A549 (cell line): Measurements from ENCODE around the gene LCAT. TPM values are rescaled to one million over a fixed set of nuclear protein-coding genes. Genes with fewer than 3 reads are reported as not detected.
"Not testable (repeated sequence)": the region's sequence is repeated elsewhere in the genome, so short reads cannot be mapped to it uniquely, and the experiment has no call there.

Source experiments
- ATAC-seq, 2 experiments: fragments of 200-7000 bp in 1 of 2; fragments of >200 bp in 1 of 2; cut with Nextera tagmentation in 1 of 2; cut with Tn5 transposase in 1 of 2; 3 replicates each; pipeline versions ENCODE4 v1.8.0 to v1.9.1; 2018 to 2020; ENCODE audit warnings: mild to moderate bottlenecking in 1 of 2, moderate library complexity in 1 of 2
- CTCF ChIA-PET: fragments of 300-600 bp; sonication (Branson Sonifier 250); formaldehyde crosslinking; extraction: SDS; loops from one replicate; lab custom pipeline; 2021; ENCODE audit warnings: antibody characterized with exemption, inconsistent platforms; lab: Yijun Ruan, JAX
- POLR2A ChIA-PET: fragments of 350-600 bp; formaldehyde crosslinking; extraction: SDS; loops from one replicate; lab custom pipeline; 2021; ENCODE audit warnings: antibody characterized with exemption, inconsistent platforms; lab: Yijun Ruan, JAX
- DNase-seq, 2 experiments: peaks; one replicate each; pipeline versions ENCODE4 v3.0.0 to v3.0.0-alpha.2; 2011 to 2016; ENCODE audit warnings: low read depth in 1 of 2, low spot score in 1 of 2
- FAIRE-seq: peaks from 2 replicates; lab custom pipeline; 2011; peaks lifted over from hg19 to GRCh38; lab: Jason Lieb, UNC
- H3K27ac ChIP-seq, 2 experiments: fragments of >200 bp; sonication (Bioruptor Twin); formaldehyde crosslinking; 3 replicates each; pipeline ENCODE4 v1.5.1; 2016 to 2017
- H3K4me1 ChIP-seq: fragments of >200 bp; sonication (Bioruptor Twin); formaldehyde crosslinking; 3 replicates; pipeline ENCODE4 v1.6.1; 2016
- H3K4me2 ChIP-seq: fragments of >200 bp; sonication (Bioruptor Twin); formaldehyde crosslinking; 3 replicates; pipeline ENCODE4 v1.6.1; 2016
- H3K4me3 ChIP-seq: fragments of >200 bp; sonication (Bioruptor Twin); formaldehyde crosslinking; 3 replicates; pipeline ENCODE4 v1.5.1; 2016
- H3K9me3 ChIP-seq: fragments of >200 bp; sonication (Bioruptor Twin); formaldehyde crosslinking; 3 replicates; pipeline ENCODE4 v1.6.1; 2016
- CHD4 ChIP-seq: fragments of 200-600 bp; sonication (generic); IDR thresholded peaks from 2 replicates; pipeline ENCODE4 v1.6.1; 2016; ENCODE audit warnings: antibody characterized with exemption, mild to moderate bottlenecking, borderline replicate concordance
- CTCF ChIP-seq: fragments of >200 bp; sonication (Bioruptor Twin); formaldehyde crosslinking; IDR thresholded peaks from 3 replicates; pipeline ENCODE4 v1.5.1; 2016
- EHMT2 ChIP-seq: fragments of 200-600 bp; sonication (generic); IDR thresholded peaks from 2 replicates; pipeline ENCODE4 v1.6.1; 2016; ENCODE audit warnings: antibody characterized with exemption, low read depth, mild to moderate bottlenecking, moderate library complexity
- EP300 ChIP-seq, 2 experiments: fragments of >200 bp; sonication (Bioruptor Twin); formaldehyde crosslinking; IDR thresholded peaks; 2 replicates in 1 of 2; 3 replicates in 1 of 2; pipeline ENCODE4 v1.6.1; 2016 to 2017
- FOSL2 ChIP-seq, 2 experiments: fragments of 450-650 bp in 1 of 2; fragments of >200 bp in 1 of 2; sonication (Bioruptor Twin) in 1 of 2; formaldehyde crosslinking; IDR thresholded peaks; 2 replicates each; pipeline versions ENCODE4 v1.5.0 to v1.6.1; 2016 to 2020; ENCODE audit warnings: mild to moderate bottlenecking in 1 of 2, moderate library complexity in 1 of 2
- HDAC2 ChIP-seq: fragments of 200-600 bp; sonication (generic); IDR thresholded peaks from 2 replicates; pipeline ENCODE4 v1.6.1; 2016
- HOXA7 ChIP-seq: fragments of 250-450 bp; sonication (Bioruptor Pico); IDR thresholded peaks from 2 replicates; pipeline ENCODE4 v1.5.0; 2020; ENCODE audit warnings: mild to moderate bottlenecking, moderate library complexity
- JUNB ChIP-seq: fragments of >200 bp; sonication (Bioruptor Twin); formaldehyde crosslinking; IDR thresholded peaks from 2 replicates; pipeline ENCODE4 v1.6.1; 2016
- KDM5A ChIP-seq: fragments of 200-600 bp; sonication (generic); IDR thresholded peaks from 2 replicates; pipeline ENCODE4 v1.6.1; 2016; ENCODE audit warnings: antibody characterized with exemption, mild to moderate bottlenecking
- MAFK ChIP-seq: fragments of 450-650 bp; IDR thresholded peaks from 2 replicates; pipeline ENCODE4 v1.6.1; 2014; ENCODE audit not compliant: partially characterized antibody
- MAZ ChIP-seq: fragments of 150-350 bp; IDR thresholded peaks from 2 replicates; pipeline ENCODE4 v1.6.1; 2014; ENCODE audit warnings: antibody characterized with exemption, low read depth, low read length, borderline replicate concordance
- NR3C1 ChIP-seq: fragments of >200 bp; sonication (Bioruptor Twin); formaldehyde crosslinking; IDR thresholded peaks from 3 replicates; pipeline ENCODE4 v1.6.1; 2017
- RAD21 ChIP-seq, 2 experiments: fragments of >200 bp in 1 of 2; sonication (Bioruptor Twin) in 1 of 2; formaldehyde crosslinking in 1 of 2; IDR thresholded peaks in 1 of 2; conservative IDR thresholded peaks in 1 of 2; 2 replicates in 1 of 2; 3 replicates in 1 of 2; pipeline ENCODE4 v1.6.1; 2012 to 2018; ENCODE audit warnings: inconsistent platforms in 1 of 2
- REST ChIP-seq: fragments of 200-600 bp; sonication (generic); IDR thresholded peaks from 2 replicates; pipeline ENCODE4 v1.6.1; 2016; ENCODE audit warnings: antibody characterized with exemption, mild to moderate bottlenecking, moderate library complexity
- RFX5 ChIP-seq: fragments of 450-650 bp; IDR thresholded peaks from 2 replicates; pipeline ENCODE4 v1.7.1; 2014; ENCODE audit warnings: antibody characterized with exemption, mild to moderate bottlenecking, moderate library complexity
- WGBS: methylation state at CpG from one replicate; pipeline ENCODE4 v1.1.6; 2017; ENCODE audit errors: missing lambda C conversion rate; 5-methylcytosine and 5-hydroxymethylcytosine counted together
- polyA plus RNA-seq, 4 experiments: library from polyadenylated mRNA; depleted of rRNA in 3 of 4; stranded (reverse); fragments of >200 nt; fragmentation: RNase III in 1 of 4; extraction: RNeasy Plus Mini Kit Qiagen cat#74134 plus additional on column Dnase treatment in 1 of 4; gene quantifications; 2 replicates in 3 of 4; 3 replicates in 1 of 4; pipeline ENCODE4 v1.2.3, GENCODE V29; 2011 to 2017
- TF ChIP-seq, protein P1 (sequence below): fragments of 450-650 bp; IDR thresholded peaks from 2 replicates; pipeline ENCODE4 v1.6.1; 2014; ENCODE audit warnings: antibody characterized with exemption

LCAT gene
- polyA plus RNA-seq, 2 of the 4 experiments (the other 2 are of a cell fraction): 1.7 to 8.4 TPM

DNA sequence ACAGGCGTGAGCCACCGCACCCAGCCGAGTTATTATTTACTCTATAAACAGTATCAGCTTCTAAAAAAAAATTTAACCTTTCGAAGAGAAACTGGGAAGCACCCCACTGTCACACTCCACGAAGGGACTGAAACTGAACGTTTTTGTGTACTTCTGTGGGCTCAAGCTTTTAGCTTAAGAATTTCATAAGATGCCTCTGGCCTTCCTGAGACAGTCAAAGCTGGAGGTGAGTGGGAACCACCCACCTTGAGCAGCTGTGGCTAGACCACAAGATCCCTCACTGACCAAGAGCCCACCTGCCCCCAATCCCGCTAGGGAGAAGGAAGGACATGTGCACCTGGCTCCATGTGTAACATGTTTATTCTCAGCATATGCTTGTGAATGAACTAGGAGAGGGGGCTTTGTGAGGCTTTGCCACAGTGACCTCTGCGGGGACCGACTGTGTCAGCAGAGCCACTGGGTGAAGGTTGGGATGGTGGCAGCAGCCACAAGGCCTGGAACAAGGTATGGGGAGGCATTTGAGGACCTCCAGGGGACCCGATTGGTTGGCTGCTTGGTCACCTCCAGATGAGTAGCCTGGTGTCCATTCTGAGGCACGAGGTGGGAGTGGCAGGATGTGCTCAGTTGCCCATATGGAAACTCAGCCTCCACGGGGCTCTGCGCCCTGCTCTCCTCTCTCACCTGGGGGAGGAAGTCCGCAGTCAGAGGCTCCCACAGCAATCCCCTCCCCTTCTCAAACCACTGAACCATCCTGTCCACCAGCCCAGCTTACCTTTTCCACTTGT is 31.6 kb upstream of the LCAT start:
- Histone ChIP-seq H3K4me1 (no peaks in the 10 kb centered on the region), H3K27ac (no peak overlapping the region), H3K9me3 (no peaks in the 10 kb centered on the region), H3K4me3 (no peak overlapping the region), H3K4me2 (no peak overlapping the region)
- WGBS: 58% methylated on average over 14 of the region's 14 CpGs
- no peak for TF ChIP-seq JUNB
- TF ChIP-seq MAZ: no peak
- TF ChIP-seq KDM5A: no peak
- no peak for TF ChIP-seq HDAC2
- no peak for TF ChIP-seq NR3C1
- no peak for TF ChIP-seq EP300 (IDR thresholded peaks at IDR 0.05)
- no peak for TF ChIP-seq CTCF
- TF ChIP-seq CHD4: no peak
- TF ChIP-seq, protein P1, sequence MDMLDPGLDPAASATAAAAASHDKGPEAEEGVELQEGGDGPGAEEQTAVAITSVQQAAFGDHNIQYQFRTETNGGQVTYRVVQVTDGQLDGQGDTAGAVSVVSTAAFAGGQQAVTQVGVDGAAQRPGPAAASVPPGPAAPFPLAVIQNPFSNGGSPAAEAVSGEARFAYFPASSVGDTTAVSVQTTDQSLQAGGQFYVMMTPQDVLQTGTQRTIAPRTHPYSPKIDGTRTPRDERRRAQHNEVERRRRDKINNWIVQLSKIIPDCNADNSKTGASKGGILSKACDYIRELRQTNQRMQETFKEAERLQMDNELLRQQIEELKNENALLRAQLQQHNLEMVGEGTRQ: no peak
- FAIRE-seq (no peak), ATAC-seq (no peak), DNase-seq (no peak)
- POLR2A ChIA-PET: no interaction called here
- CTCF ChIA-PET: no interaction called here

DNA sequence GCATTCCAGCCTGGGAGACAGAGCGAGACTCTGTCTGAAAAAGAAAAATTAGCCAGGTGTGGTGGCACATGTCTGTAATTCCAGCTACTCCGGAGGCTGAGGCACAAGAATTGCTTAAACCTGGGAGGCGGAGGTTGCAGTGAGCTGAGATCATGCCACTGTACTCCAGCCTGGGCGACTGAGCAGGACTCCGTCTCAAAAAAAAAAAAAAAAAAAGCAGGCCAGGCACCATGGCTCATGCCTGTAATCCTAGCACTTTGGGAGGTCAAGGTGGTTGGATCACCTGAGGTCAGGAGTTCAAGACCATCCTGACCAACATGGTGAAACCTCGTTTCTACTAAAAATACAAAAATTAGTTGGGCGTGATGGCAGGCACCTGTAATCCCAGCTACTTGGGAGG is 28.4 kb upstream of the LCAT start:
- not testable (repeated sequence) for ATAC-seq, FAIRE-seq, H3K4me3 ChIP-seq, H3K27ac ChIP-seq, H3K9me3 ChIP-seq, H3K4me2 ChIP-seq, DNase-seq, H3K4me1 ChIP-seq
- CTCF ChIA-PET: interaction anchor here (1.4 kb wide), 1 partner anchor 10 kb away, joined by 5 read pairs; no protein-coding TSS in a partner anchor
- POLR2A ChIA-PET: interaction anchor here (0.6 kb wide), 1 partner anchor 165 kb away, joined by 6 read pairs; no protein-coding TSS in a partner anchor
- 83% methylated on average over 7 of the region's 7 CpGs for WGBS

DNA sequence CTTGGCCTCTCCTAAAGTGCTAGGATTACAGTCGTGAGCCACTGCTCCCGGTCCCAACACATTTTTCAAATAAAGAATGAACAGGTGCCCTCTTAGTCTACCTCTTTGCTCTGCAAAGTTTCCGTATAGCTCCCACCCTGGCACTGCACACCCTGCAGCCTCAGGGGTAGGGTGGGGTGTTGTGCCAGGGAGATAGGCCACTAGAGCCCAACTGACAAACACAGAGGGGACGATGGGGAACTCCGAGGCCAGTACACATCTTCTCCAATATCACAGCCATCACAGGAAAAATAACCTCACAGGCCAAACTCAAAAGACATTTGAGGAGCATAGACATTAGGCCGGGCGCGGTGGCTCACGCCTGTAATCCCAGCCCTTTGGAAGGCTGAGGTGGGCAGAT is 27.2 kb upstream of the LCAT start:
- Histone ChIP-seq H3K4me3 (no peak overlapping the region), H3K27ac (no peak overlapping the region), H3K9me3 (no peaks in the 10 kb centered on the region)
- 96% methylated on average over 9 of the region's 9 CpGs for WGBS
- DNase-seq: no peak
- FAIRE-seq: no peak
- no peak for ATAC-seq
- TF ChIP-seq RFX5: no peak
- TF ChIP-seq, protein P1: no peak
- TF ChIP-seq MAZ: no peak
- TF ChIP-seq KDM5A: no peak
- TF ChIP-seq FOSL2 (IDR thresholded peaks at IDR 0.05): no peak
- no peak for TF ChIP-seq FOSL2 (CRISPR knock-in tag; IDR thresholded peaks at IDR 0.05)
- TF ChIP-seq EP300 (IDR thresholded peaks at IDR 0.05): no peak
- TF ChIP-seq REST: no peak
- TF ChIP-seq HOXA7 (CRISPR knock-in tag): no peak
- TF ChIP-seq MAFK: no peak
- no peak for TF ChIP-seq EHMT2
- TF ChIP-seq RAD21 (conservative IDR thresholded peaks at IDR 0.05 in 1 of 2, IDR thresholded peaks at IDR 0.05 in 1 of 2): no peak
- TF ChIP-seq, all 56 proteins: peak for 0
- Histone ChIP-seq H3K4me1 (peaks cover 19% of the 10 kb centered on the region), H3K4me2 (no peak overlapping the region)
- POLR2A ChIA-PET: no interaction called here
- CTCF ChIA-PET: interaction anchor here (0.7 to 2.1 kb wide), 4 partner anchors 11 to 295 kb away, joined by 3 to 11 read pairs (median 4); no protein-coding TSS in a partner anchor
